GM19193 (cell line): ENCODE results near the gene DNAJC9.

Experiments used
- POLR2A ChIP-seq: IDR thresholded peaks from 4 replicates; pipeline ENCODE4 v1.6.1; 2011; ENCODE audit not compliant: insufficient read depth, insufficient read length; ENCODE audit errors: extremely low read depth

The DNAJC9 gene

DNA sequence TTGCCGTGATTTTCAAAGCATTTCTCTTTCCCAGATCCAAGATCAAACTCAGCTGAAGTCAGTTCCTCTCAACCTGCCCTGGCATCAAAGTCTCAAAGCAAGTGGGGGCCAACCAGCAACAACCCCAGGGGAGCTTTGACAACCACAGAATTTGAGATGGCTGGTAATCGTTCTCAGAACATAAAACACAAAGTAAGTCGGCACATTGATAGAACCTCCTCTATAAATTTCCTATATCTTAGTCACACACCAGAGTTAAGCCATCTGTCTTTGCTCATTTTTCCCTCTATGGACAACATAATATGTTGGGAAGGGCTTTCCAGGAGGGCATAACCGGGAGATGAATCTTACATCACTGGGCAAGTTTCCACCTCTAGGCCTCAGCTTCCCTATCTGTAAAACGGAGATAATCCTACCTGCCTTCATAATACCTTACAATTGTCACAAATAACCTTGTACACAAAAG, 1.2 kb upstream of the DNAJC9 start:
- TF ChIP-seq POLR2A = no peak

DNA sequence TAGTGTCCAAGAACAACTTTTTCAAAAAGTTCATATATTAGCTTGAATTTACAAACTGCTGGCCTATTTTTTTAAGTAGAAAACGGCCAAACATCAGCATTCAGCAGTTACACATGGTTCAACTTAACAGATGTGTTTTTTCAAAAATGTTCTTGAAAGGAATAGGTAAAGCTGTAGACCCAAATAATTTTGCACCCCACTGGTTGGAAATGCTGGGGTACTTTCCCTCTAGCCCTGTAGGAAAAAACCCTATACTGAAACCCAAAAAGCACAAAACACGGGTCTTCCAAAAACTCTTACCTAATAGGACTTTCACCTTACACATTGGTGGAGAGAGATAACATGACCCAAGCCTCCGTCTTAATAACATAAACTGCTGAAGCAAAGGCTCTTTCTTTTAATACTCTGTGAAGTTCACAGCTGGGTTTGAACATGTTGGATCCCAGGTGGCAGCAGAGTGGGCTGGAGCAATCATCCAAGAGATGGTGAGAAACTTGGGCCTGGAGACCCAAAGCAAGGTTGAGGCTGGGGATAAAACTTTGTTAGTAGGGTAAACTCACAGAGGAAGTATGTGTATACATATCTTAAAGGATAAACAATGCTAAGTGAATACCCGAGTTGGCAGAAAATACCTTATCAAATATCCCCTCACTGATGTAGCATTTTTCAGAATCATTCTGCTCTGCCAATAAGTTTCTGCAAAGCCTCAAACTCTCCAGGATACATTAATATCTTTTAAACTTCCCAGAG, 629 bp upstream of the DNAJC9 start:
- TF ChIP-seq POLR2A = no peak

DNA sequence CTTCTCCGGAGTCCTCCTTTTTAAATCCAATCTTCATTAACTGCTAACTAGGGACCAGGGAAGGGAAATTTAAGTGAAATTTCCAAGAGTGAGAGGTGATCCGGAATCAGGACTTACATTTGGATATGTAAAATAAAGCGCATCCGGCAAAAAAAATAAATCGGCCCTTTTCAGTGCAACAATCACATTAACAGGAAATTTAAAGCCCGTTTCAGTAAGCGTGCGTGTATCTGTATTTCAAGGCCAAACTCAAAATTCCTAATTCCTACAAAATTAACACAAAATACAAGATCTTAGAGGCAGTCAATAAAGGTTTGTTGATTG, 771 bp downstream of the DNAJC9 start:
- no peak for TF ChIP-seq POLR2A

DNA sequence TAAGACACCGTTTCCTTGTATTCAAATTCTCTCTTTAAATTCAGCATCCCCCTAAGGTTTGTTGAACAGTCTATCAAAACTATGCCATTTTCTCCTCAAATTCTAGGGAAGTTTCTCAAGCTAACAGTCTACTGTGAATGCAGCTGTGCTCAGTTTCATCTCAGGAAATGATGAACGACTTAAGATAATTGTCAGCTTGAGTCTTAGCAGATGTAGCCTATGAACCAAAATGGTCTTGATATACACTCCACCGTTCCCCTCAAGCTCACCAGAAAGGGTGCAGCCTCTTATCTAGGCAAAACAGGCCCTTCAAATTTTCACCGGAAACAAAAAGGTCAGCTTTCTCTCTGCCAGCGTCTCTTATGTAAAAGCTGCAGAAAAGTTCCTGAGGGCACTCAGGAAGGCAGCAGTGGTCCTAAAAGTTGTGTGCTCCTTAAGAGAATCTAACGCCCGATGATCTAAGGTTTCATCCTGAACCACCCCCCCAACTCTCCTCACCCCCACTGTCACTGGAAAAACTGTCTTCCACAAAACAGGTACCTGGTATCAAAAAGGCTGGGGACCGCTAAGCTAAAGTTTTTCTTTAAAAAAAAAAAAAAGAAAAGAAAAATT, 2.1 kb downstream of the DNAJC9 start:
- no peak for TF ChIP-seq POLR2A

DNA sequence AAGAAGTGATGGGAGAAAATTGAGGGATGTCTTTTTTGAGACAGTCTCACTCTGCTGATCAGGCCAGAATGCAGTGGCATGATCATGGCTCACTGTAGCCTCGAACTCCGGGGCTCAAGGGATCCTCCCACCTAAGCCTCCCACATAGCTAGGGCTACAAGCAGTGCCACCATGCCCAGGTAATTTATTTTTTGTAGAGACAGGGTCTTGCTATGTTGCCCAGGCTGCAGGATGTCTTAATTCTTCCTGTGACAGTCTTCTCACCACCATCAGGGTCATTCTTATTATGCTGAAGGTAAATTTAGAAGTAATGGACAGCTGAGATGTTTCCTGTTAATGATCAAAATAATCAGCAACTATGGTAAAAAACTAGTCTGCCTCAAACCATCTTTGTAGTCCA, 7.1 kb downstream of the DNAJC9 start:
- TF ChIP-seq POLR2A = no peak

DNA sequence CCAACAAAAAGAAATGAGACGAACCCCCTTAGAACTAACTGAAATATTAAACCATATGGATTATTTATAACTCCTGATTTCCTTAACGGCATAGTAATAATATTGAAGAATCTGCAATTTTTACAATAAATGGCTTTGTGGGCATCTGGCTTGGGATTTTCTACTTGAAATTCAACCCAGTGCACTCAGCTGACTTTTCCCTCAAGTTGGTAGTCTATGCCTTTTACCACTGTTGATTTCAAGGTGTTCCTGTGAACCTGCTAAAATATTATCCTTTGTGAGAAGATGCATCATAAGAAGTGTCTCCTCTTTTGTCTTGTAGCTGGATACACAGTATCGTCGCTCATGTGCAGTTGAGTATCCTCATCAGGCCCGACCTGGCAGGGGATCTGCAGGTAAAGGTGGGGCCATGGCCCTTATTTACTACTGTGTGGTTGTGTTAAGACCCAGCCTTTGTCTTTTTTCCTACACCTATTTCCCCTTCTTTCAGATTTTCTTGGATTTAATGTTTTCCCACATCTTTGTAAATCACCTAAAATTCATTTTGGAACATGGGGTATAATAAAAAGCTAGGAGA, 8.0 kb downstream of the DNAJC9 start:
- TF ChIP-seq POLR2A = no peak

DNA sequence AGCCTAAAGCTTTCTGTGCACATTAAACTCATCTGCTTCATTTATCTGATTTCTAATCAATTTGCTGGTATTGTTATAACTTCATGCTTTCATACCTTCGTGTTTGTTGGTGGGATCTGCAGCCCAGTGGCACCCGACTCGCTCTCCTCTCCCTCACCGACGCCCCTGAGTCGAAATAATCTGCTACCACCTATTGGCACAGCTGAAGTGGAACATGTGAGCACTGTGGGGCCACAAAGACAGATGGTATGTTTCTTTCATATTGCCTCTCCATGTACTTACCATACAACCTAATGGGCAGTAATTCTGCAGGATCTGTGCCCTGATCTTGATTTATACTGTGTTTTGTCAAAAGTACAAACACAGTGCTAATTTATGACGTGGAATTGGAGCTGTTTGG, 12.4 kb downstream of the DNAJC9 start:
- TF ChIP-seq POLR2A = no peak

DNA sequence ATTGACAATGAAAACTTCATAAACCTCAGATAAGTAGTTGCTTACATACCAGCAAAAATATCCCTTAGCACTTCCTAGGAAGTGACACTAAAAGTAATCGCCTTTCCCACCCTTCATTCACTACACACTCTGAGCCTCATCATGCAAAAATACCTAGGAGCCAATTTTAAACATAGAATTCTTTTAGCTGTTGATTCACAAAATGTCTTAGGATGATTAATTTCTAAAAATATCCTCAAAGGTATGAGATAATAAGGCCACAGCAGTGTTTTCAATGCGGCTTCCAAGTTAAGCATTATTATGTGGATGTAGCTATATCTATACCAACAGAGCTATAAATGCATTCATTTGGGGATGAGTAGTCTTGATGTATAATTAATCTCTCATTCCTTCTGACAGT, 13.2 kb downstream of the DNAJC9 start:
- TF ChIP-seq POLR2A = no peak

DNA sequence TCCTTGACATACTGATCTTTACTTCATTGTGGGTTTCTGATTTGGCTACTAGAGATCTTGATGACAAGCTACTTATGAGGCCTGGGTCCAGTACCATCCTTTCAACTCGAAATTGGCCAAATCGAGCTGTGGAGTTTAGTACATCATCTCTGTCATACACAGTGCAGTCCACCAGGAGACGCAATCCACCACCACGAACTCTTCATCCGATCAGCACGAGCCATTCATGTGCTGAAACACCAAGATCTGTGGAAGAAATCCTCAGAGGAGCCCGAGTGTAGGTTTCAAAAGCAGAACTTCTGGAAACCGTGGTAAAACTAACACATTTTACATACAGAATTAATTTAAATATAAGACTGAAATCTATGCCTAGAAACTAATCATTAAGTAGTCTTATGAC, 14.2 kb downstream of the DNAJC9 start:
- TF ChIP-seq POLR2A = no peak

DNA sequence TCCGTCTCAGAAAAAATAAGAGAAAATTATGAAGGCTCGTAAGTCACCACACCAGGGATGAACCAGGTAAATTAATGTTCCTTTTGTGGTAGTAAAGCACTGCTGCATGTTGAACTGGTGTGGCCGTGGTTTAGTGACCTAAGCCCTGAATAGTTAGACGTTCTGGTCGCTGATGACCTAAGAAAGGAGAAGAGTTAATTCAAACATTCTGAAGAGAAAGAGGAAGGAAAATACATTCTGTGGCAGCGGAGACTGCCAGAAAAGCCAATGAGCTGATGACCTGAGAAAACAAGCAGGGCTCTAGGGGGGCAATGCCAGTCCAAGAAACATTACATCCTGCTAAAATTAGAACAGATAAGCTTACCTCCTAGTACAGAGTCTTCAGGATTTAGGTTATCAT, 17.5 kb downstream of the DNAJC9 start:
- no peak for TF ChIP-seq POLR2A

DNA sequence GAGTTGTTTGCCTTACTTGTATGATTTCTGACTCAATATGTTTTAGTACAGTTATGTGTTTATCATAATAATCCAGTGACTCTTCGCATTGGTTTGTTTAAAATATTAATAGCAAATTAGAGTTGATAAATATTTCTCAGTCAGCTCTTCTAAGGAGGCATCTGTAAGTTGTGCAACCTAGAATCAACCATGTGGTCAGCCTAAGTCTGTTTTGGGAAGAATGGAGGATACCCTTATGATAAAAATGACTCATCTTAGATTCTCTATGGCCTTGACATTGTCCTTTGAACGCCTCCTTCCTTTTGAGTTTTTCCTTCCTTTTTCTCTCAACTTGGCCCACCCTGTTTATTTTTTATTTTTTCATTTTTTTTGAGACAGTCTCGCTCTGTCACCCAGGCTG, 18.8 kb downstream of the DNAJC9 start:
- no peak for TF ChIP-seq POLR2A

DNA sequence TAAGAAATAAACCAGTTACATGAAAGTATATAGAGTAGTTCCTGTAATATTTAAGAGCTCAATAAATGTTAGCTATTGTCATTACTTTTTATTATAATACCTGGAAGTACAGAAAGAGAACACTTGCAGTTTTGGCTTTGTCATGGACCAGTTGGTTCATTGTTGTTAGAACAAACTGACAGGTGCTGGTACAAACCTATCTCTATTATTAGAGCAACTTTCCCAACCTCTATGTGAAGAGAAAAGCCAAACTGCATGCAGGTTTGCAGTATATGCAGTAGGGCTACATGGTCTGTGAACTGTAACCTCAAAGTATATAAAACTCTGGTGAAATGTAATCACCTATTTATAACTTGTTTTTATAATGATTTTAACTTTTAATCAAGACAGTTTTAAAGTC, 20.4 kb downstream of the DNAJC9 start:
- TF ChIP-seq POLR2A = no peak

DNA sequence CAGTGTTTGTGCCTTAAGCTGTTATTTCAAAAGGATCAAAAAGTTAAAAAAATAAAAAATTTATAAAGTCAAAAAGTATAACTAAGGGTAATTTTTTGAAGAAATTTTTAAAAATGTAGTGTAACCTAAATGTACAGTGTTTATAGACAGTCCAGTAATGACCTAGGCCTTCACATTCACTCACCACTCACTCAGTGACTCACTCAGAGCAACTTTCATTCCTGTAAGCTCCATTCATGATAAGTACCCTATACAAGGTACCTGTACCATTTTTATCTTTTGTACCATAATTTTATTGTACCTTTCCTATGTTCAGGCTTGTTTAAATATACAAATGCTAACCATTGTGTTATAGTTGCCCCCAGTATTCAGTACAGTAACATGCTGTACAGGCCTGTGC, 21.5 kb downstream of the DNAJC9 start:
- no peak for TF ChIP-seq POLR2A

DNA sequence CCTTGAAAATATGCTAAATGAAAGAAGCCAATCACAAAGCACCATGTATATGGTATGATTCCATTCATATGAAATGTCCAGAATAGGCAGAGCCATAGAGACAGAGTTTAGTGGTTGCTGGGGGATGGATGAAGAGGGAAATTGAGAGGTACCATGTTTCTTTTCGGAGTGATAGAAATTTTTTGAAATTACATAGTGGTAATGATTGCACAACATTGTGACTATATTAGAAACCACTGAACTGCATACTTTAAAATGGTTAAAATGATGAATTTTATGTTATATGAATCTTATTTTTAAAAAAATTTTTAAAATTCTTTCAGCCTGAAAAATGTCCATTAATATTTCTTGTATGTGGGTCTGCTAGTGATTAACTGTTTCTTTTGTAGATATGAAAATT, 26.1 kb downstream of the DNAJC9 start:
- TF ChIP-seq POLR2A = no peak

DNA sequence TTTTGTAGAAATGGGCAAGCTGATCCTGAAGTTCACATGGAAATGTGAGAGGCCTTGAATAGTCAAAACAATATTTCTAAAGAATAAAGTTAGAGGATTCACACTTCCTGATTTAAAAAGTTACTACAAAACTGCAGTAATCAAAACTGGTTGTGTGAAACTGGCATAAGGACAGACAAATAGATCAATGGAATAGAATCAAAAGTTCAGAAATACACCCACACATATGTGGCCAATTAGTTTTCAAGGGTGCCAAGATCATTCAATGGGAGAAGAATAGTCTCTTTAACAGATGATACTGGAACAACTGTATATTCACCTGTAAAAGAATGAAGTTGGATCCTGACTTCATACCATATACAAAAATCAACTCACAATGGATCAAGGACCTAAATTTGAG, 27.7 kb downstream of the DNAJC9 start:
- TF ChIP-seq POLR2A = no peak
